NCI-H226 (cell line): ENCODE measurements around the gene ZFPM1.
"Not testable (repeated sequence)": the region's sequence is repeated elsewhere in the genome, so short reads cannot be mapped to it uniquely, and the experiment has no call there.

Source experiments
- DNase-seq: peaks from one replicate; pipeline ENCODE4 v3.0.0-alpha.2; 2015

Gene ZFPM1

GRCh38 chr16:88453217-88453531, at the start of gene ZFPM1:
Gene ZFPM1, plus strand, starts transcription at chr16:88453280. Its CDS starts 359 bp downstream, at chr16:88453639.
- no peak for DNase-seq

GRCh38 chr16:88403794-88404581, 49.1 kb upstream of the ZFPM1 start:
- DNase-seq, result no peak

- DNase-seq, result no peak
Measured at GRCh38 chr16:88404769-88405168, 48.3 kb upstream of the ZFPM1 start.

GRCh38 chr16:88405216-88406060, 47.6 kb upstream of the ZFPM1 start:
- no peak for DNase-seq

- DNase-seq, result no peak
Measured at GRCh38 chr16:88406096-88407041, 46.7 kb upstream of the ZFPM1 start.

GRCh38 chr16:88407042-88407420, 46.0 kb upstream of the ZFPM1 start:
- no peak for DNase-seq

GRCh38 chr16:88407807-88408206, 45.3 kb upstream of the ZFPM1 start:
- no peak for DNase-seq

GRCh38 chr16:88408561-88409142, 44.4 kb upstream of the ZFPM1 start:
- no peak for DNase-seq

- no peak for DNase-seq
Measured at GRCh38 chr16:88409296-88410065, 43.6 kb upstream of the ZFPM1 start.

GRCh38 chr16:88410297-88410968, 42.6 kb upstream of the ZFPM1 start:
- not testable (repeated sequence) for DNase-seq

- no peak for DNase-seq
Measured at GRCh38 chr16:88411951-88412576, 41.0 kb upstream of the ZFPM1 start.

- no peak for DNase-seq
Measured at GRCh38 chr16:88412766-88413165, 40.3 kb upstream of the ZFPM1 start.

GRCh38 chr16:88413231-88413630, 39.8 kb upstream of the ZFPM1 start:
- DNase-seq, result no peak

- DNase-seq, result no peak
Measured at GRCh38 chr16:88413631-88414030, 39.4 kb upstream of the ZFPM1 start.

- no peak for DNase-seq
Measured at GRCh38 chr16:88414521-88415380, 38.3 kb upstream of the ZFPM1 start.

GRCh38 chr16:88415381-88415705, 37.7 kb upstream of the ZFPM1 start:
- DNase-seq, result no peak

GRCh38 chr16:88415713-88416323, 37.3 kb upstream of the ZFPM1 start:
- DNase-seq, result no peak

GRCh38 chr16:88416686-88417085, 36.4 kb upstream of the ZFPM1 start:
- DNase-seq, result no peak

GRCh38 chr16:88417684-88418476, 35.2 kb upstream of the ZFPM1 start:
- no peak for DNase-seq
